Measurements from ENCODE around the gene MYBPH.

MYBPH gene

DNA sequence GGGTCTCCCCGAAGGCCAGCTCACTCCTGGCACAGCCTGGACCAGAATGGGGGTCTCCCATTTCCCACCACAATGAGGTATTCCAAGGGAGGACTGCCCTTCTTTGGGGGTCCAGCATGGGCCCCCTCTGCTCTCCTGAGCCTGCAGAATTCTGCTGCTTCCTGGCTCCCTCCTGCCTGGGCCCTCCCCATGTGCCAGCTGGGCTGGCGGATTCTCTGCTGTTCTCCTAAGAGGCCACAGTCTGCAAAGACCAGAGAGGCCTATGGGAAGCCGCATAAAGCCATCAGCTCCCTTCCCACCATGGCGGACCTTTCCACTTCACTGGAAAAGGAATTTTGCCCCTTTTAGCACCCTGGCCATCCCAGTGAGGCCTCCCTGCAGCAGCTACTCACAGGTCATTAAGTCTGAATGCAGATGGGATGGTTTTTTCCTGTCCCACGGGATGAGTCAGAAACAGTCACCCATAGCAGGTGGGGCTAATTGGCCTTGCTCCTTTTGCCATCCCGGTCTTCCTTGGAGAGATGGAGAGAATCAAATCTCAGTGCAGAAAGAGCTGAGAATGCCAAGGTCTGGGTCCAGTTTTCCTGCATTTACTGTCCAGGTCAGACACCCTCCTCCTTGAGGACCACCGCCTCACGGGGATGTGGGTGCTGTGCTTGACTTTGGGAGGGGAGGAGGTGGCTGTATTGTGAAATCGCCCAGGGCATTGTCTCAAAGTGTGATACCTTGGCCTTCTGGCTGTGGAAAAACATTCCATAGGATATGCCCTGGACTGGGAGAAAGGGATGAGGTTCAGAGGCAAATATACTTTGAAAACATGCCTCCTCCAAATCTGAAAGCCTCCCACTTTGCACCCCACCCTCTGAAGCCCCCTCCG, 23.2 kb downstream of the MYBPH start:
- DNase-seq (ENCODE audit: low spot score), result no peak
- TF ChIP-seq, protein P1, sequence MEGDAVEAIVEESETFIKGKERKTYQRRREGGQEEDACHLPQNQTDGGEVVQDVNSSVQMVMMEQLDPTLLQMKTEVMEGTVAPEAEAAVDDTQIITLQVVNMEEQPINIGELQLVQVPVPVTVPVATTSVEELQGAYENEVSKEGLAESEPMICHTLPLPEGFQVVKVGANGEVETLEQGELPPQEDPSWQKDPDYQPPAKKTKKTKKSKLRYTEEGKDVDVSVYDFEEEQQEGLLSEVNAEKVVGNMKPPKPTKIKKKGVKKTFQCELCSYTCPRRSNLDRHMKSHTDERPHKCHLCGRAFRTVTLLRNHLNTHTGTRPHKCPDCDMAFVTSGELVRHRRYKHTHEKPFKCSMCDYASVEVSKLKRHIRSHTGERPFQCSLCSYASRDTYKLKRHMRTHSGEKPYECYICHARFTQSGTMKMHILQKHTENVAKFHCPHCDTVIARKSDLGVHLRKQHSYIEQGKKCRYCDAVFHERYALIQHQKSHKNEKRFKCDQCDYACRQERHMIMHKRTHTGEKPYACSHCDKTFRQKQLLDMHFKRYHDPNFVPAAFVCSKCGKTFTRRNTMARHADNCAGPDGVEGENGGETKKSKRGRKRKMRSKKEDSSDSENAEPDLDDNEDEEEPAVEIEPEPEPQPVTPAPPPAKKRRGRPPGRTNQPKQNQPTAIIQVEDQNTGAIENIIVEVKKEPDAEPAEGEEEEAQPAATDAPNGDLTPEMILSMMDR (IDR thresholded peaks at IDR 0.05; ENCODE audit: extremely low read depth, missing control alignments), result no peak

- DNase-seq (ENCODE audit: low spot score), result no peak
Measured at GRCh38 chr1:203151362-203152157, 24.1 kb downstream of the MYBPH start.

DNA sequence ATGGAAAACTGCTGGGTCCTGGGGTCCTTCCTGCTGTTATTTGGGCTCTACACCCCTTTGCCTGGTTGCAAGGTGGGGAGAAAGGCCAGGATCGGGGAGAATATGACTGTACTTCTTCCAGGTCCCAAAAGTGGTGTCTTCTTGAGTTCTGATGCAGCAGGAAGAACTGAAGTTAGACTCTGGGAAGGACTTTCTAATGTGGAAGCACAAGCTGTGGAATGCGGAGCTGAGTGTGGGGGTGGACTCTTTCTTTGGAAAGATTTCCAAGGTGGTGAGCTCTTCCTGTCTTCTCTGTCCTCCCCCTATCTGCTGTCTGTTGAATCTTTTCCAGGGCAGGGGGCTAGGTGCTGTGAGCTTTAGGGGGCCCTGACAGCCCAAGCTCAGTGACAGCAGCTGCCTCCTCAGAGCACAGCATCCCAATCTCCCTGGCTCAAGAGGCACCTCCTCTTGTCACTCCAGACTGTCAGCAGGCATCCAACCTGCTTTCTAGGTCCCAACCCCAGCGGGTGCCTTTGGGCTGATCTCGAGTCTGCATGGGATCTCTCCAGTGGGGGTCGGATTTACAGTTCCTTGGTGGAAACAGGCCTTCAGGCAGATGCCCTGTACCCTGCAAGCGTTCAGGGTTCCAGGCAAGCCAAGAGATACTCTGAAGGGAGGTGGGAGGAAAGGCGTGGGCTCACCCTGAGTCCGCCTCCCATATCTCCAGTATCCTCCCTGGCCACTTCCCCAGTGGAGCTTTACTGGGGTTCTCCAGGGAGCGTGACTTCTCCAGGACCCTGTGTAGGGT, 24.9 kb downstream of the MYBPH start:
- TF ChIP-seq, protein P1 (IDR thresholded peaks at IDR 0.05; ENCODE audit: extremely low read depth, missing control alignments), result no peak
- DNase-seq (ENCODE audit: low spot score), result no peak

More at GRCh38 chr1:203151362-203152157, 24.1 kb downstream of the MYBPH start:
- TF ChIP-seq, protein P1 (IDR thresholded peaks at IDR 0.05; ENCODE audit: extremely low read depth, missing control alignments), result no peak

DNA sequence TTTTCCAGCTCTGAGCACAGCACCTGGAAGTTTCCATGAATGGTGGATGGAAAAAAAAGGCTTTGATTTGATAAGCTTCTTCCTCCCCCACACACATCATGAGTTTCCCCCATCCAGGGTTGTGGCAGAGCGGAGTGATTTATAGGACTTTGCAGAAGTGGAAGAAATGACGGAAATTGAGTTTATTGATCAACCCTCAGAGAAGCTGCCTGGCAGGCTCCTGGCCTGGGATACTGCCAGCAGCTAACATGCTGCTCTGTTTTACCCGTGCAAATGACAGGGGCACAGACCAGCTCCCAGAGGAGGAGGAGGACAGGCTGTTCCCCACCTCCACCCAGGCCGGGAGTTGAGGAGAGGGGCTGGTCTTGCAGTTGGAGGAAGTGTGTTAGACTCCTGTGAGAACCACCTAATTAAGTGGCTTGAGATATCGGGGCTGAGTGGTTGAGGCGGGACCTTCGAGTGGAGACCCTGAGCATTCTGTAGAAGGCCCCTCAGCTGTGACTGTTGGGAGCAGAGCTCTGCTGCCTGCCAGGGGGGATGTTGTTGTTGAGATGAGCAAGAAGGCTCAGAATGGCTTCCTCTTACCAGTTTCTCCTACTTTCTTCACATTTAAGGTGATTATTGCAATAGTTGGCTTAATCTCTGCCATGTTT, 26.3 kb downstream of the MYBPH start:
- no peak for DNase-seq (ENCODE audit: low spot score)
- TF ChIP-seq, protein P1 (IDR thresholded peaks at IDR 0.05; ENCODE audit: extremely low read depth, missing control alignments), result no peak

DNA sequence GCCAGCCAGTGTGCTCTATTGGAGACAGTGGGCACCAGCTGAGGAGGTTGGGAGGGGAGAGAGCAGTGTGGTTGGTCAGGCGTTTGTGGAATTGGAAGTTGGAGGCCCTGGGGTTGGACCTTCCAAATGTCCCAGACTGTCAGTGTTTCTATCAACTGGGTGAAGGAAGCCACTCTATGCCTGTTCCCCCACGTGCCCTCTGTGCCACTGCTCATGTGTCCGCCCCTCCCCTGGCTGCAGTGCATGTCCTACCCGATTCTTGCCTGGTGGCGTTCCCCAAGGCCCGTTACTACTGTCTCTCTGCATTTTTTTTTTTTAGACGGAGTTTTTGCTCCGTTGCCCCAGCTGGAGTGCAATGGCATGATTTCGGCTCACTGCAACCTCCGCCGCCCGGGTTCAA, 27.0 kb downstream of the MYBPH start:
- TF ChIP-seq, protein P1 (IDR thresholded peaks at IDR 0.05; ENCODE audit: extremely low read depth, missing control alignments), result no peak
- no peak for DNase-seq (ENCODE audit: low spot score)

- DNase-seq (ENCODE audit: low spot score), result no peak
- TF ChIP-seq, protein P1 (IDR thresholded peaks at IDR 0.05; ENCODE audit: extremely low read depth, missing control alignments), result peak; percentile 8
Measured at GRCh38 chr1:203148127-203148526, 27.5 kb downstream of the MYBPH start.
